Caki2 (cell line): ENCODE measurements around the gene SCGB1C1. TPM values are rescaled to one million over a fixed set of nuclear protein-coding genes. Genes with fewer than 3 reads are reported as not detected.
"Not testable (repeated sequence)": the region's sequence is repeated elsewhere in the genome, so short reads cannot be mapped to it uniquely, and the experiment has no call there.

ENCODE experiments used
- DNase-seq: peaks from one replicate; pipeline ENCODE4 v3.0.0-alpha.2; 2015; ENCODE audit warnings: low read depth
- in situ Hi-C: cut with HindIII; loops from 2 replicates; pipeline ENCODE4 v1.10.0; 2016; ENCODE audit warnings: low sequenced_read_pairs, low pct_unique_long_range_greater_than_20kb, mixed read lengths
- total RNA-seq: library from RNA; depleted of rRNA; stranded (reverse); fragments of >200 nt; shearing (Covaris generic); gene quantifications from 2 replicates; pipeline ENCODE4 v1.2.3, GENCODE V29; 2014; ENCODE audit warnings: low replicate concordance; rRNA removed

Gene SCGB1C1
- total RNA-seq: not detected in 2 replicates

DNA sequence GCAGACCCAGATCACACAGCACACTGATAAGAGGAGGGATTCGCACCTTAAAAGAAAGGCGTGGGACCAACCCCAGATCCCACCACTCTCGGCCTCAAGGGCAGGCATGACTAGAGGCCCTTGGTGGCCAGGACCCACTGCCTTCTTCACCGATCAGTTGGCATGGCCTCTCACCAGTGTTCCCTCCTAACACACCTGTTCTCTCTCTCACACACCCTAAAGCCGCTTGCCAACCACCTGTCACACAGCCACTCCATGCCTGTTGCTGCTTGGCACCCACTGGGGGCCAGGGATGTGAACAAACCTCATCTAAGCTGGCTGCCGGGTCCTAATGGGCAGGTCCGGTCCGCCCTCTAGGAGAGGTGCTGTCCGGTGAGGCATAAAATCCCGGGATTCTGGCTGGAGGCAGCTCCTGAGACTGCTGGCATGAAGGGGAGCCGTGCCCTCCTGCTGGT, at the start of gene SCGB1C1:
SCGB1C1 (plus strand) TSS at position 405 of the 455 bp plus-strand sequence; CDS start at position 427, 22 bp downstream.
- DNase-seq, in situ Hi-C loops: not testable (repeated sequence)

DNA sequence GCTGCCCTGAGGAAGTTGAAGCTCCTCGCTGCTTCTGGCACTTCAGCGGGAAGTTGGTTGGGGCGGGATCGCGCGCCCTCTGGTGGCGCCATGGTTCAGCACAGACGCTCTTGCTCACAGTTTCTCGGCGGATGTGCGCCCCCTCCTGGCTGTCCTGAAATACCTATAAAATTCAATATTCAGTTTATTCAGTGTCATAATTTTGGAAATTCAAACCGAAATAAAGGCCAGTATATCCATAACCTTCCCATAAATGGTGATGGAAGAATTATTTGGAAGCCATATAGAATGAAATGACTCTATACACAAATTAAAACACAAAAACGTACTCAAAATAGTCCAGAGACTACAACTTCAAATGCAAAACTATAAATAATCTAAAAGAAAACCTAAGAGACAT, 12.6 kb upstream of the SCGB1C1 start:
- in situ Hi-C loops, DNase-seq: not testable (repeated sequence)

DNA sequence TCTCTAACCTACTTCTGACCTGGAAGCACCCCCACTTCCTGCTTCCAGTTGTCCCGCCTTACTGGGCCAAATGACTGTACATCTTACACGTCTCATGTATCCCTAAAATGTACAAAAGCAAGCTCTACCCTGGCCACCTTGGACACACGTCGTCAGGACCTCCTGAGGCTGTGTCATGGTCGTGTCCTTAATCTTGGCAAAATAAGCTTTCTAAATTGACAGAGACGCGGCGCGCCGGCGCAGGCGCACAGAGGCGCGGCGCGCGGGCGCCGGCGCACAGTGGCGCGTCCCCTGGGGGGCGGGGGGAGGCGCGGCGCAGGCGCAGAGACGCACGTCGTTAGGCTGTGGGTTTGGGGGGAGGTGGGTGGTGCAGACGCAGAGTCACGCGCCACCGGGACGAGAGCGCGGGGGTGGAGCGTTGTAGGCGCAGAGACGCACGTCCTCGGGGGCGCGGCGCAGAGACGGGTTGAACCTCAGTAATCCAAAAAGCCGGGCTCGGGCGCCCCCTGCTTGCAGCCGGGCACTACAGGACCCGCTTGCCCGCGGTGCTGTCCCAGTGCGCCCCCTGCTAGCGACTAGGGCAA, 3.6 kb upstream of the SCGB1C1 start:
- DNase-seq, in situ Hi-C loops: not testable (repeated sequence)

DNA sequence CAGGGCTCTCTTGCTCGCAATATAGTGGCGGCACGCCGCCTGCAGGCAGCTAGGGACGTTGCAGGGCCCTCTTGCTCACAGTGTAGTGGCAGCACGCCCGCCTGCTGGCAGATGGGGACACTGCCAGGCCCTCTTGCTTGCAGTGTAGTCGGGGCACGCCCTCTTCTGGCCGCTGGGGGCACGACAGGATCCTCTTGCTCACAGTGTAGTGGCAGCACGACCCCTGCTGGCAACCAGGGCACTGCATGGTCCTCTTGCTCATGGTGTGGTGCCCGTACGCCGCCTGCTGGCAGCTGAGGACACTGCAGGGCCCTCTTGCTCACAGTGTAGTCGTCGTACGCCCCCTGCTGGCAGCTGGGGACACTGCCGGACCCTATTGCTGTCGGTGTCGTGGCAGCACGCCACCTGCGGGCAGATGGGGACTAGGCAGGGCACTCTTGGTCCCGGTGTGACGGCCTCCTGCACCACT, 3.0 kb upstream of the SCGB1C1 start:
- in situ Hi-C loops, DNase-seq: not testable (repeated sequence)

DNA sequence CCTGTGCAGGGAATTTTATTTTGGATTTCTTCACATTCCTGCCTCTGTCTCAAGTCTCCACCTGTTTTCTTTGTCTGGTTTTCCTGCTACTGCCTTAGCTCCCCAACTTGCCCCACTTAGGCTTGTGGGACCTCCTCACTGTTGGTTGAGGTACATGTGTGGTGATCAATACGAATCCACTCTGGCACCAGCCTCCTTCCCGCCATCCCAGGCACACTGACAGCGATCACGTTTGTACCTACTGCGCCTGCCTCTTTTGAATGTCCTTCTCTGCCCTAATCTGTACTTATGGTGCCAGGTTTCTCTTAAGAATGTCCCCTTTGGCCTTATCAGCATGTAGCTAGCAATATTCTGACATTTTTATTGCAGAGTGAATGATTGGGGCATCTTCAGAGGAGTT, 2.3 kb upstream of the SCGB1C1 start:
- DNase-seq, in situ Hi-C loops: not testable (repeated sequence)

DNA sequence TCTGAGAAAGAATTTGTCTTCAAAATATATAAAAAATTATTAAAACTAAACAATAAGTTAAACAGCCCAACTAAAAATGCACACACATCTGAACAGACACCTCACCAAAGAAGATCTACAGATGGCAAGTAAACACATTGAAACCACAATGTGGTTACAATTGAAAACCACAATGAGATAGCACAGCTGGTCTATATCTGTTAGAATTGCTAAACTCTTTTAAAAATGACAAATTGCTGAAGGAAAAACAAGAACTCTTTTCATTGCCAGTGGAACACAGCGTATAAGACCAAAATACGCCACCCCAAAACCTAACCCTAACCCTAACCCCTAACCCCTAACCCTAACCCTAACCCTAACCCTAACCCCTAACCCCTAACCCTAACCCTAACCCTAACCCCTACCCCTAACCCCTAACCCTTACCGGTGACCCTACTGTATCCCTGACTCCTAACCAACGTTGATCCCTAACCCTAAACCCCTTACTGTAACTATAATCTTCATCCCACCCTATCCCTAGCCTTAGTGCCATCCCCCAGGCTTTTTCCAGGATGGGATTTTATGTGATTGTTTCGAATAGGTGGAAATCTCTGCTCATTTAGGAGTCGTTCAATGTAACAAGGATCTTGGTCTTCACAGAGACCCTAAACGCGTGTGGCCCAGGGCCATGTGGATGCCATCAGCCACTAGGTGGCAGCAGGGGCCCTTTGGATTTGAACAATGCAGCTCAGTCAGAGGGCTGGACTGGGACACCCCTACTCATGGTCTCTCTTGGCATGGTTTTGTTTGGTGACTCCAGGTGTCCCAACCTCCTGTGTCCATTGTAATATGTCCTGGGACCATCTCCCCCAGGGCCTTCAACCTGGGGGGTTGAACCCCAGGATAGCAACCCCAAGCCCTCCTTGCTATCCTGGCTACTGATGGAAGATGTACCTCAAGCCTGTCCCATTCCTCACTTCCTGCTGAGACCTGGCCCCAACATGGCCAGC, 1.1 kb upstream of the SCGB1C1 start:
- DNase-seq, in situ Hi-C loops: not testable (repeated sequence)

DNA sequence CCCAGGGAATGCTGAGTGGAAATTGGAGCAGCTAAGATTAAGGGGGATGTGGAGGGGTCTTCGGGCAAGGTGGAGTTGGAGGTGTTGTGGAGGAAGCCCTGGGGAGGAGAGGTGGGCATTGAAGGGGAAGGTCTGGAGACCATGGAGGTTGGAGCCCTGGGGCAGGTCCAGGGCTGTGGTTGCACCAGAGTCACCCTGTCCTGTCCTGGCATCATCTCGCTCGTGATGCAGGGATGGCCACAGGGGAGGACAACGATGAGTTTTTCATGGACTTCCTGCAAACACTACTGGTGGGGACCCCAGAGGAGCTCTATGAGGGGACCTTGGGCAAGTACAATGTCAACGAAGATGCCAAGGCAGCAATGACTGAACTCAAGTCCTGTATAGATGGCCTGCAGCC, 603 bp downstream of the SCGB1C1 start:
- in situ Hi-C loops, DNase-seq: not testable (repeated sequence)

DNA sequence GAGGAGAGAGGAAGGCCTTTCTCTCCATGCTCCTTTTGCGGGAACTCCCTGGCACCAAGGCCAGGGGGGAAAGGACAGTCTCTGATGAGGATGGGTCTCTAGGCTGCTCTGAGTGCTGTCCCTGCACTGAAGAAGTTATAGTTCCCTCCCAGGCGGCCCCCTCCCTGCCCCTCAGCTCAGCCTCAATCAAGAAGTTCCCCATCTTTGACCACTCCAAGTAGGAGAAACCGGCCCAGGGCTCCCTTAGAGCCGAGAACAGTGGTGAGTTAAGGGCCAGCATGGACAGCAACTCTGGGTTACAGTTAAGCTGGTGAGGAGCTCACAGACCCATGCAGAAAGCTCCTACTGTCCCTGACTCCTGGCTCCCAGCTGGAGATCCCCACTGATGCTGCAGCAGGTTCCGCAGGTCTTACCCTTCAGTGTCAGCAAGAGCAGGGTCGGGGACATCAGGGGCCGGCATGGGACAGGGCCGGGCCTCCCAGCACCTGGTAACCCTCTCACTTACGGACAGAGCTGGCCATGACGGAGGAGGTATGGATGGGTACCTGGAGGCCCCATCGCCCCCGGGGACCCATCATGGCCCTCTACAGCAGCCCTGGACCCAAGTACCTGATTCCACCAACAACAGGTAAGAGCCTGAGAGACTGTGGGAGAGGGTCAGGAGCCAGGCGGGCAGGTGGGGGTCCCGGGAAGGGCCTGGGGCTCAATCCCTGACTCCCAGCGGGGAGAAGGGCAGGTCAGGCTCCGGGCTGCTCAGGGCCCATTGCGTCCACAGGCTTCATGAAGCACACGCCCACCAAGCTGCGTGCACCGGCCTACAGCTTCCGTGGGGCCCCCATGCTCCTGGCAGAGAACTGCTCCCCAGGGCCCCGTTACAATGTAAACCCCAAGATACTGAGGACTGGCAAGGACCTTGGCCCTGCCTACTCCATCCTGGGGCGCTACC, 4.2 kb downstream of the SCGB1C1 start:
- DNase-seq: no peak
- in situ Hi-C loops: no loop called here

DNA sequence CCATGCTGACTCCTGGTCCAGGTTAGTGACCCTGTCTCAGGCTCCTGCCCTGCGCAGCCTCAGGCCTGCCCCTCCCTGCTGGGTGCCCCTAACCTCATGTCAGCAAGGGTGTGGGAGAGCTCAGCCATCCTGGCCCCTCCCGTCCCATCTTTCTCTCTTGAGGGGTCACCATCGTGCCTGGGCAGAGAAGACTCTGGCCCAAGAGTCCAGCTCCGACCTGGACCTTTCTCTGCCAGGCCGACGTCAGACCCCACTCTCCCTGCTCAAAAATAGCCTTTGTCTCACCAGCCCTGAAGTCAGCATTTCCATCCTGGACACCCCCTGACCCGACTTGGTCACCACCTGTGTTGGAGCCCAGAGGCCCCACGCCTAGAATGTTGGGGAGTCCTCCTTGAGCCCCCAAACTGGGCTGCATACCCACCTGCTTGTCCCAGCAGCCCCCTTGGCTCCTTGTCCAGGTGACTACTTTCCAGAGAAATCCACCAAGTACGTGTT, 4.9 kb downstream of the SCGB1C1 start:
- in situ Hi-C loops: no loop called here
- no peak for DNase-seq

DNA sequence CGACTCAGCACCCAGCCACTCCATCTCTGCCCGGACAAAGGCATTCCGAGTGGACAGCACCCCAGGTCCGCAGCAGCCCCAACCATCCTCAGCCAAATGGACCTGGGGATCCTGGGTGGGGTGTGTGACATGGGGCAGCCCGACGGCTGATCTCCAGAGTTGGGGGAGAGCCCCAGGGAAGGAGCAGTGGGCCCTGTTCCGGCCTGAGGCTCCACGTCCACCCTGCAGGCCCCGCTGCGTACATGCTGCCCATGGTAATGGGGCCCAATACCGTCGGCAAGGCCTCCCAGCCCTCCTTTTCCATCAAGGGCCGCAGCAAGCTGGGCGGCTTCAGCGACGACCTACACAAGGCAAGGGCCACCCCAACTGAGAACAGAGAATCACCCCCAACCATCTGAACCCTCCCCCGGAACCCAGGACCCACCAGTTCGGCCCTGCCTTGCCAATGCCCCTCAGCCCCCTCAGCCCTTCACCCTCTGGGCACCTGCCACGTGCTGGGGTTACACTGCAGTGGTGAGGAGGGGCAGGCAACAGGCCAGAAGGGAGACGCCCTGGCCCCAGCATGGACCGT, 5.4 kb downstream of the SCGB1C1 start:
- no peak for DNase-seq
- in situ Hi-C loops: no loop called here

DNA sequence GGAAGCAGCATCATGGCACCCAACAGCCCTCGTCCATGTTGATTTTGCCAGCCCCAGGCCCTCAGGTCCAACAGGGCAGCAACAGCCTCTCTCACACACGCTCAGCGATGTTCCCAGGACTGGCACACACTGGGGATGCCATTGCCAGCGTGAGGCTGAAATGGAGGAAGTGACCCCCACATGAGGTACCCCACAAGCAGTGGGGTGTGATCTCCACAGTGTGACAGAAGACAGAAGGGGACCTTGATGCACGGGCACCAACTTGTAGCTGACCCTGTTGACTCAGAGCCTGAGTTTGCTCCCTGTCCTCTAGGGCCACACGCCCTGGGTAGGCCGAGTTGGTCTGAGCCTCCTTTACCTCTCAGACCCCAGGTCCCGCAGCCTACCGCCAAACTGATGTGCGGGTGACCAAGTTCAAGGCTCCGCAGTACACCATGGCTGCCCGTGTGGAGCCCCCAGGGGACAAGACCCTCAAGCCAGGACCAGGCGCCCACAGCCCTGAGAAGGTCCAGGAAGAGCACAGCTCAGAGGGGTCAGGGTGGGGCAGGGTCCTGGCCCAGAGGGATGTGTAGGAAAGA, 6.2 kb downstream of the SCGB1C1 start:
- DNase-seq: no peak
- in situ Hi-C loops: no loop called here

DNA sequence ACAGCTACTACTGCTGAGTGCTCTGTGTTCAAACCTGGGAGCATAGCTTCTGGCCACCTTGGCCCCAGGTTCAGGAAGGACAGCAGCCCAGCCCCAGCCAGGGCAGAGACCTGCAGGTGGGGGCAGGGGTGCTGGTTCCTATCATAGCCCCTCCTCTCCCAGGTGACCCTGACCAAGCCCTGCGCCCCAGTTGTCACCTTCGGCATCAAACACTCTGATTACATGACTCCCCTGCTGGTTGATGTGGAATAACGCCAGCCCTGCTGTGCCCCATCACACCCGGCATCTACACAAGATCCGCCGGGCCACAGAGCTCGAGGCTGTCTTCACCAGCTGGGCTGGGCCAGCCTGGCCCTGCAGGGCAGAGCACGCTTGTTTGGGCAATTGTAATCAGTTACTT, 6.9 kb downstream of the SCGB1C1 start:
- in situ Hi-C loops: no loop called here
- no peak for DNase-seq

DNA sequence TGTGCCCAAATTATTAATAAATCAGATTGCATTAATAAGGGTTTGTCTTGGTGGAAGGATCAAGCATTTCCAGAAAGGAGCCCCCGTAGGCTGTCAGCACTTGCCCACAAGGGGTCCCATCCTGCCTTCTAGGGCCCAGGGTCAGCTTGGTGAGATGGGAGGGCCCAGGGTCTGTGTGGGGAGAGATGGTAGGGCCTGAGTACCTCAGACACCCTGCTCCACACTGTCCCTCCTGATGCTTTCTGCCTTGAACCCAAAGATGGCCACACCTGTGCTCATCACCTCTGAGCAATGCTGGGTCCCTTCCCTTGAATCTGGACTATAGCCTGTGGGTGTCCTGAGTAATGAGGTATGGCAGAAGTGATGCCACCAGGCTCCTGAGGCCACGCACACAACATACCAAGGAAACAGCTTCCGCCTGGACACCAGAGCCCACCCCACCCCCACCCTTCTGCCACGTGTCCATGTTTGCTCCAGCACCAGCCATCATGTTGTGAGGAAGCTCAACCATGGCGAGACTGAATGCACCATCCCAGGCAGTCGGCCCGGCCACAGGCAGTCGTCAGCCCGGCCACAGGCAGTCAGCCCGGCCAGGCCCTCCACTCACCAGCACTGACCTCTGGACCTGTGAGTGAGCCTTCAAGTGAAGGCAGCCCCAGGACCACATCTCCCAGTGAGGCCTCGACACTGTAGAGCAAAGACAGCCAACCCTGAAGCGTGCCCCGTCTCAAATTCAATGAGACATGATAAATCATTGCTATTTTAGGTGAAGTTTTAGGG, 7.5 kb downstream of the SCGB1C1 start:
- in situ Hi-C loops: no loop called here
- no peak for DNase-seq

DNA sequence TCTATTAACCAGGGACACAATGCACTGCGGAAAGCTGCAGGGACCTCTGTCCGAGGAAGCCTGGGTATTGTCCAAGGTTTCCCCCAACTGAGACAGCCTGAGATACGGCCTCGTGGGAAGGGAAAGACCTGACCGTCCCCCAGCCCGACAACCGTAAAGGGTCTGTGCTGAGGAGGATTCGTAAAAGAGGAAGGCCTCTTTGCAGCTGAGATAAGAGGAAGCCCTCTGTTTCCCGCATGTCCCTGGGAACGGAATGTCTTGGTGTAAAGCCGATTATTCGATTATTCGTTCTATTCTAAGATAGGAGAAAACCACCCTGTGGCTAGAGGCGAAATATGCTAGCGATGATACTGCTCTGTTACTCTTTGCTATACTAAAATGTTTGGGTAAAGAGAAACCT, 9.1 kb downstream of the SCGB1C1 start:
- DNase-seq: no peak
- in situ Hi-C loops: no loop called here

DNA sequence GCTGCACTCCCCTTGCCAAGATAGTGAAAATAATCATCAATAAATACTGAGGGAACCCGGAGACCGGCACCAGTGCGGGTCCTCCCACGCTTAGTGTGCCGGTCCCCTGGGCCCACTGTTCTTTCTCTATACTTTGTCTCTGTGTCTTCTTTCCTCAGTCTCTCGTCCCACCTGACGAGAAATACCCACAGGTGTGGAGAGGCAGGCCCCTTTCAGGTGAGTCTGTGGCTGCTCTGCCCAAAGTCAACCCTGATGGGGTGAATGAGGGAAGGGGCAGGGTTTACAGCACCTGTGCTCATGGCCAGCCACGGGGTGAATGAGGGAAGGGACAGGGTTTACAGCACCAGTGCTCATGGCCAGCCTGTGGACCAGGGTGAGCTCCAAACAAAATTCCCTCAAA, 9.6 kb downstream of the SCGB1C1 start:
- DNase-seq: no peak
- in situ Hi-C loops: no loop called here

DNA sequence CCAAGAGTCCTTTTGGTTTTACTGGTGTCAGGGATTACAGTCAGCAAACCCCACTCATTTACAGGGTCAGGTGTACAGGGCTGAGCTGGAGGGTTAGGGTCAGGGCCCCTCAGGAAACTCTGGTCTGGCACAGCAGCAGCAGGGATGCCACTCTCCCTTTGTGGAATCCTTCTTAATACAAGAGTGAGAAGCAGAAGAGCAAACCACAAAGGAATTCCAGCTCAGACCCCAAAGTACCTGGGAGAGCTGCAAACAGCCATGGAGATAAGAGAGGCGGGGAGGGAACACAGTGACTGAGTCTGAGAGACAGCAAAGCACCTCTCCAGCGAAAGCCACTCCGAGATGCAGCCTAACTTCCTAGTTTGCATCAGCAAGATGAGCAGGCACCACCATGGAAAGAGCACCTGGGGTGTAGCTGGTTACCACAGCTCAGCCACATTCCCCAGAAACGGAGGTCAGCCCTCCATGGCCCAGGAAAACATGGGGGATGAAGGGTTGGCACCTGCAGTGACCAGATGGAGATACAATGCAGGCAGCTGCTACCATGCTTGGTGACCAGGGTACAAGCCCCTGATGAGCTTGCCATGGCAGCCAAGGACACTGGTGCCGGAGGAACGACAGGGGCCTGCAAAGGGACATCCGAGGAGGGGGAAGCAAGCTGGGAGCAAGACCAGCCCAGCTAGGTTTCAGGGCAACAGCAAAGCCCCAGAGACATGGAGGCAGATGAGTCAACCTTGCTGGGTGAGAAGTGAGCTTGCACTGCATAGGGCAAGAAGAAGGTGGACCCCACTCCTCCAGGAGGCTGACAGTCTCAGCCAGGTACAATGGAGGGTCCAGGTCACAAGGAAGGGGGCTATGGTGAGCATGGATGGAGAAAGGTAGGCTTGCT, 10.4 kb downstream of the SCGB1C1 start:
- in situ Hi-C loops: no loop called here
- DNase-seq: no peak
